T-helper 2 cell treated with Interferon-gamma antibody and Interleukin-4, amounts not matched to agents 100 ng/mL and 5 ng/mL, for 36 hours (primary cell): ENCODE data around the gene UCK2. TPM values are rescaled to one million over a fixed set of nuclear protein-coding genes. Genes with fewer than 3 reads are reported as not detected.

Experiments used
- intact Hi-C: fragments of 100-400 bp; cut with micrococcal nuclease; formaldehyde crosslinking; loops from one replicate; pipeline ENCODE4 v1.15.1; 2023
- total RNA-seq: library from RNA; stranded (reverse); gene quantifications from 2 replicates; pipeline ENCODE4 v1.2.3, GENCODE V29; 2022

UCK2 gene
- total RNA-seq, 1 donor from 2014 or later, result 52.0 TPM

- intact Hi-C loops, result no loop called here
Measured at GRCh38 chr1:165897326-165898303, 70.2 kb downstream of the UCK2 start.

- intact Hi-C loops, result no loop called here
Measured at GRCh38 chr1:165898837-165899236, 71.4 kb downstream of the UCK2 start.

GRCh38 chr1:165899461-165899941 lies 72.1 kb downstream of the UCK2 start:
- intact Hi-C loops, result no loop called here

GRCh38 chr1:165900576-165901380 lies 73.4 kb downstream of the UCK2 start:
- intact Hi-C loops, result no loop called here

- intact Hi-C loops, result no loop called here
Measured at GRCh38 chr1:165902565-165902964, 75.2 kb downstream of the UCK2 start.

- intact Hi-C loops, result no loop called here
Measured at GRCh38 chr1:165903672-165904071, 76.3 kb downstream of the UCK2 start.

- intact Hi-C loops, result loop anchor here (5.0 kb wide), 1 partner anchor 33 kb away; no protein-coding TSS in a partner anchor
Measured at GRCh38 chr1:165904948-165905347, 77.5 kb downstream of the UCK2 start.

GRCh38 chr1:165905853-165906252 lies 78.4 kb downstream of the UCK2 start:
- intact Hi-C loops, result loop anchor here (5.0 kb wide), 1 partner anchor 34 kb away; no protein-coding TSS in a partner anchor

- intact Hi-C loops, result loop anchor here (5.0 kb wide), 1 partner anchor 35 kb away; no protein-coding TSS in a partner anchor
Measured at GRCh38 chr1:165907256-165907857, 79.9 kb downstream of the UCK2 start.

- intact Hi-C loops, result no loop called here
Measured at GRCh38 chr1:165910764-165911421, 83.5 kb downstream of the UCK2 start.

- intact Hi-C loops, result no loop called here
Measured at GRCh38 chr1:165911609-165912281, 84.3 kb downstream of the UCK2 start.

- intact Hi-C loops, result no loop called here
Measured at GRCh38 chr1:165912638-165913037, 85.2 kb downstream of the UCK2 start.

- intact Hi-C loops, result loop anchor here (1.0 to 2.0 kb wide), 6 partner anchors 87 to 521 kb away; partner anchors contain the start of genes TMCO1 and UCK2
Measured at GRCh38 chr1:165914136-165914798, 86.9 kb downstream of the UCK2 start.

- intact Hi-C loops, result loop anchor here (2.0 kb wide), 1 partner anchor 523 kb away; no protein-coding TSS in a partner anchor
Measured at GRCh38 chr1:165915480-165915879, 88.1 kb downstream of the UCK2 start.

GRCh38 chr1:165915932-165916348 lies 88.5 kb downstream of the UCK2 start:
- intact Hi-C loops, result loop anchor here (2.0 kb wide), 1 partner anchor 523 kb away; no protein-coding TSS in a partner anchor

GRCh38 chr1:165917166-165917565 lies 89.8 kb downstream of the UCK2 start:
- intact Hi-C loops, result no loop called here

GRCh38 chr1:165924117-165924516 lies 96.7 kb downstream of the UCK2 start:
- intact Hi-C loops, result loop anchor here (1.0 kb wide), 1 partner anchor 555 kb away; no protein-coding TSS in a partner anchor

- intact Hi-C loops, result loop anchor here (5.0 kb wide), 2 partner anchors 533 to 1132 kb away; no protein-coding TSS in a partner anchor
Measured at GRCh38 chr1:165925498-165926079, 98.2 kb downstream of the UCK2 start.

- intact Hi-C loops, result loop anchor here (5.0 kb wide), 2 partner anchors 535 to 1130 kb away; no protein-coding TSS in a partner anchor
Measured at GRCh38 chr1:165927169-165927568, 99.8 kb downstream of the UCK2 start.
